ENCODE data around the gene LIMS1.
"Not testable (repeated sequence)": the region's sequence is repeated elsewhere in the genome, so short reads cannot be mapped to it uniquely, and the experiment has no call there.

The LIMS1 gene

DNA sequence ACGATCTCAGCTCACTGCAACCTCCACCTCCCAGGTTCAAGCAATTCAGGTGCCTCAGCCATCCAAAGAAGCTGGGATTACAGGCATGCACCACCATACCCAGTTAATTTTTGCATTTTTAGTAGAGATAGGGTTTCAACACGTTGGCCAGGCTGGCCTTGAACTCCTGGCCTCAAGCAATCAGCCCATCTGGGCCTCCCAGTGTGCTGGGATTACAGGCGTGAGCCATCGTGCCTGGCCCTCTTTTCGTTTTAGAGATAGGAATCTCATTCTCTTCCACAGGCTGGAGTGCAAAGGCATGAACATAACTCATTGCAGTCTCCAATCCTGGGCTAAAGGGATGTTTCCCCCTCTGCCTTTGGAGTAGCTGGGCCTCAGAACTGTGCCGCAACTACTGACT is 182.7 kb downstream of the LIMS1 start:
- H3K4me1 Mint-ChIP-seq, result peaks cover 18% of the 10 kb centered on the region
- ATAC-seq, H3K27ac Mint-ChIP-seq, H3K4me3 Mint-ChIP-seq, H3K9me3 Mint-ChIP-seq, H3K27me3 Mint-ChIP-seq, DNase-seq: not testable (repeated sequence)

GRCh38 chr2:108719149-108720044 is 185.1 kb downstream of the LIMS1 start, which contains the start of gene RANBP2:
Gene RANBP2 (plus strand): TSS chr2:108719482. CDS start chr2:108719607, 125 bp downstream.
- Mint-ChIP-seq H3K27ac (peak within 1 kb of the TSS; percentile 99), H3K4me3 (peak within 1 kb of the TSS; percentile 96 to 98), H3K4me1 (peaks cover 40% of the 10 kb centered on the region), H3K27me3 (no peaks in the 10 kb centered on the region), H3K9me3 (no peaks in the 10 kb centered on the region)
- ATAC-seq, result peak; percentile 100
- peak; percentile 91 to 96 for DNase-seq

DNA sequence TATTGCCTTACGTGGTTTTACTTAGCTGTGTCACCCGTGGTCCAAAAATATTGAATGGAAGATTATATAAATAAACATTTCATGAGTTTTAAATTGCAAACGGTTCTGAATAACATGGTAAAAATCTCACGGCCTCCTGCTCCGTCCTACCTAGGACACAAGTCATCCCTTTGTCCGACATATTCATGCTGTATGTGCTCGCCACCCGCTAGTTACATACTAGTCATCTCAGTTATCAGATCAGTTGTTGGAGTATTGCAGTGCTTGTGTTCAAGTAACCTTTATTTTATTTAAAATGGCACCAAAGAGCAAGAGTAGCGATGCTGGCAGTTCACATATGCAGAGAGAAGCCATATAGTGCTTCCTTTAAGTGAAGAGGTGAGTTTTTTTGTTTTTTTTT is 191.8 kb downstream of the LIMS1 start:
- H3K9me3 Mint-ChIP-seq, DNase-seq, ATAC-seq, H3K27me3 Mint-ChIP-seq, H3K4me3 Mint-ChIP-seq: not testable (repeated sequence)
- Mint-ChIP-seq H3K4me1 (peaks cover 53% of the 10 kb centered on the region), H3K27ac (peak overlapping the region in 1 of 2 donors; percentile 30)

GRCh38 chr2:108734656-108735055 is 200.4 kb downstream of the LIMS1 start:
- Mint-ChIP-seq H3K4me1 (peaks cover 12% of the 10 kb centered on the region), H3K27ac (peak overlapping the region in 1 of 2 donors; percentile 70)
- DNase-seq, H3K4me3 Mint-ChIP-seq, H3K27me3 Mint-ChIP-seq, H3K9me3 Mint-ChIP-seq, ATAC-seq: not testable (repeated sequence)

Data from stimulated activated naive CD8-positive, alpha-beta T cell treated with anti-CD3 and anti-CD28 coated beads, Interleukin-15, amount 100 ng/mL, for 72 hours (primary cell).